Neural progenitor cell (in vitro differentiated cells): Measurements from ENCODE around the gene ITGB8. TPM values are rescaled to one million over a fixed set of nuclear protein-coding genes. Genes with fewer than 3 reads are reported as not detected.

Experiments used
- DNase-seq: peaks from one replicate; pipeline ENCODE4 v3.0.0-alpha.2; 2016; ENCODE audit warnings: low spot score
- H2AFZ ChIP-seq: fragments of 200-600 bp; sonication (generic); replicated peaks from 2 replicates; pipeline ENCODE4 v1.6.1; 2016; ENCODE audit warnings: antibody characterized with exemption
- H3F3A ChIP-seq: fragments of 200-600 bp; sonication (generic); 2 replicates; pipeline ENCODE4 v1.6.1; 2016; ENCODE audit warnings: antibody characterized with exemption, low read depth
- H3K27ac ChIP-seq: fragments of 200-600 bp; sonication (generic); 2 replicates; pipeline ENCODE4 v1.5.1; 2016; ENCODE audit warnings: mild to moderate bottlenecking
- H3K27me3 ChIP-seq: fragments of 200-600 bp; sonication (generic); 2 replicates; pipeline ENCODE4 v1.6.1; 2016; ENCODE audit warnings: mild to moderate bottlenecking, moderate library complexity
- H3K36me3 ChIP-seq: fragments of 200-600 bp; sonication (generic); 2 replicates; pipeline ENCODE4 v1.5.1; 2016
- H3K4me1 ChIP-seq: fragments of 200-600 bp; sonication (generic); 2 replicates; pipeline ENCODE4 v1.6.1; 2016; ENCODE audit warnings: mixed run types
- H3K4me2 ChIP-seq: fragments of 200-600 bp; sonication (generic); 2 replicates; pipeline ENCODE4 v1.6.1; 2016
- H3K4me3 ChIP-seq: fragments of 200-600 bp; sonication (generic); 2 replicates; pipeline ENCODE4 v1.5.1; 2016
- H3K79me2 ChIP-seq: fragments of 200-600 bp; sonication (generic); 2 replicates; pipeline ENCODE4 v1.6.1; 2016; ENCODE audit warnings: low read depth
- H3K9ac ChIP-seq: fragments of 200-600 bp; sonication (generic); 2 replicates; pipeline ENCODE4 v1.6.1; 2016
- H3K9me3 ChIP-seq: fragments of 200-600 bp; sonication (generic); 2 replicates; pipeline ENCODE4 v1.5.1; 2016; ENCODE audit warnings: low read depth
- H4K20me1 ChIP-seq: fragments of 200-600 bp; sonication (generic); 2 replicates; pipeline ENCODE4 v1.6.1; 2016; ENCODE audit warnings: low read depth
- H3K27ac Mint-ChIP-seq: 3 replicates; pipeline ENCODE4 v1.8.0; 2021; ENCODE audit warnings: mixed read lengths
- H3K27me3 Mint-ChIP-seq: 2 replicates; pipeline ENCODE4 v1.8.0; 2022; ENCODE audit warnings: low read depth, mild to moderate bottlenecking, inconsistent platforms, moderate library complexity, mixed read lengths; ENCODE audit not compliant: insufficient read depth
- H3K36me3 Mint-ChIP-seq: 3 replicates; pipeline ENCODE4 v1.8.0; 2021; ENCODE audit warnings: mixed read lengths
- H3K4me1 Mint-ChIP-seq: 3 replicates; pipeline ENCODE4 v1.8.0; 2021; ENCODE audit warnings: mixed read lengths
- H3K4me3 Mint-ChIP-seq: 3 replicates; pipeline ENCODE4 v1.8.0; 2021; ENCODE audit warnings: mild to moderate bottlenecking, moderate library complexity, mixed read lengths
- H3K9me3 Mint-ChIP-seq: 3 replicates; pipeline ENCODE4 v1.8.0; 2020; ENCODE audit warnings: mixed read lengths
- CTCF ChIP-seq: fragments of 200-600 bp; sonication (generic); IDR thresholded peaks from 2 replicates; pipeline ENCODE4 v1.5.1; 2017; ENCODE audit warnings: antibody characterized with exemption, mild to moderate bottlenecking
- EZH2 ChIP-seq: fragments of 200-600 bp; sonication (generic); IDR thresholded peaks from 2 replicates; pipeline ENCODE4 v1.6.1; 2017; ENCODE audit warnings: antibody characterized with exemption, mild to moderate bottlenecking, moderate library complexity
- EZH2phosphoT487 ChIP-seq: fragments of 200-600 bp; sonication (generic); IDR thresholded peaks from 2 replicates; pipeline ENCODE4 v1.6.1; 2017; ENCODE audit warnings: antibody characterized with exemption
- total RNA-seq: library from RNA; depleted of rRNA; stranded (reverse); fragments of >200 nt; gene quantifications from 2 replicates; pipeline ENCODE4 v1.2.3, GENCODE V29; 2015; ENCODE audit warnings: low replicate concordance

The ITGB8 gene
- total RNA-seq, 1 donor from 2014 or later = 5.3 TPM

DNA sequence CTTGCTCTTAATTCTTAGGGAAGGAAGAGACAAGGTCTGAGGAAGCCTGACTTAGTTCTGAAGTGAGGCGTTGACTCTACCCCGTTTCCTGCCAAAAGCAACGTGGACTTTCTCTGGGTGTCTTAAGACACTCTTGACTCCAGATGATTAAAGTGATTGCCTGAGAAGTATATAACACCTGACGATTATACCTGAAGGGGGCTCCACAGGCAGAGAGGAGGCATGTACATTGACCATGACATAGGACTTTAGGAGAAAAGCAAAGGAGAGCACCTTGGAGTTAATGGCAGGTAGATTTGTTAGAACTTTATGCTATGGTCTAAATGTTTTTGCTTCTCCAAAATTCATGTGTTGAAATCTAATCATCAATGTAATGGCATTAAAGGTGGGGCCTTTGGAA is 15.9 kb downstream of the ITGB8 start:
- Histone ChIP-seq H3K9me3 (no peaks in the 10 kb centered on the region), H3K27me3 (no peaks in the 10 kb centered on the region), H3K36me3 (no peaks in the 10 kb centered on the region), H3K9ac (no peak overlapping the region), H3K27ac (no peak overlapping the region), H4K20me1 (no peaks in the 10 kb centered on the region), H3K4me2 (no peak overlapping the region), H3F3A (no peaks in the 10 kb centered on the region), H2AFZ (no peak overlapping the region), H3K4me3 (no peak overlapping the region), H3K4me1 (peaks cover 7% of the 10 kb centered on the region), H3K79me2 (no peaks in the 10 kb centered on the region)
- no peak overlapping the region for H3K27ac Mint-ChIP-seq
- peaks cover 2% of the 10 kb centered on the region for H3K9me3 Mint-ChIP-seq
- peaks cover 17% of the 10 kb centered on the region for H3K4me1 Mint-ChIP-seq
- H3K36me3 Mint-ChIP-seq = peaks cover 23% of the 10 kb centered on the region
- H3K27me3 Mint-ChIP-seq = no peaks in the 10 kb centered on the region
- TF ChIP-seq EZH2 (no peak), CTCF (no peak)
- no peak for DNase-seq
- no peak overlapping the region for H3K4me3 Mint-ChIP-seq

GRCh38 chr7:20347680-20348079 is 17.0 kb downstream of the ITGB8 start:
- DNase-seq = no peak
- H3K4me1 Mint-ChIP-seq = peaks cover 15% of the 10 kb centered on the region

GRCh38 chr7:20348125-20348807 is 17.6 kb downstream of the ITGB8 start:
- Histone ChIP-seq H2AFZ (no peak overlapping the region), H3K4me3 (no peak overlapping the region), H3K79me2 (no peaks in the 10 kb centered on the region), H3K9ac (no peak overlapping the region), H3K36me3 (no peaks in the 10 kb centered on the region), H3K27me3 (no peaks in the 10 kb centered on the region), H3K9me3 (no peaks in the 10 kb centered on the region), H3K4me1 (no peaks in the 10 kb centered on the region), H3K4me2 (no peak overlapping the region), H3K27ac (no peak overlapping the region), H3F3A (no peaks in the 10 kb centered on the region), H4K20me1 (no peaks in the 10 kb centered on the region)
- H3K36me3 Mint-ChIP-seq = peaks cover 37% of the 10 kb centered on the region
- no peak overlapping the region for H3K4me3 Mint-ChIP-seq
- peaks cover 9% of the 10 kb centered on the region for H3K4me1 Mint-ChIP-seq
- DNase-seq = no peak
- TF ChIP-seq CTCF (no peak), EZH2phosphoT487 (no peak), EZH2 (no peak)
- H3K27me3 Mint-ChIP-seq = no peaks in the 10 kb centered on the region
- peaks cover 4% of the 10 kb centered on the region for H3K9me3 Mint-ChIP-seq
- H3K27ac Mint-ChIP-seq = no peak overlapping the region

More at GRCh38 chr7:20347680-20348079, 17.0 kb downstream of the ITGB8 start:
- Mint-ChIP-seq H3K27ac (no peak overlapping the region), H3K9me3 (peaks cover 4% of the 10 kb centered on the region), H3K27me3 (no peaks in the 10 kb centered on the region), H3K36me3 (peaks cover 33% of the 10 kb centered on the region), H3K4me3 (no peak overlapping the region)
- Histone ChIP-seq H3K9ac (no peak overlapping the region), H3K4me1 (peaks cover 5% of the 10 kb centered on the region), H3K27me3 (no peaks in the 10 kb centered on the region), H3K79me2 (no peaks in the 10 kb centered on the region), H3K4me2 (no peak overlapping the region), H4K20me1 (no peaks in the 10 kb centered on the region), H3K27ac (no peak overlapping the region), H3K4me3 (no peak overlapping the region), H3K36me3 (no peaks in the 10 kb centered on the region), H3K9me3 (no peaks in the 10 kb centered on the region), H3F3A (no peaks in the 10 kb centered on the region), H2AFZ (no peak overlapping the region)
- TF ChIP-seq EZH2phosphoT487 (no peak), EZH2 (no peak), CTCF (no peak)
